GM12878 (cell line): Measurements from ENCODE around the gene SUSD6. TPM values are rescaled to one million over a fixed set of nuclear protein-coding genes. Genes with fewer than 3 reads are reported as not detected.

Experiments used
- ATAC-seq: fragments of 200-7000 bp; cut with Tn5 transposase; 3 replicates; pipeline ENCODE4 v1.9.1; 2020; ENCODE audit warnings: mild to moderate bottlenecking, moderate library complexity
- BruUV-seq: library from RNA; stranded (reverse); fragments of 400-500 nt; replicated peaks from 2 replicates; lab custom pipeline; 2021; lab: Mats Ljungman, UMichigan
- CTCF ChIA-PET: fragments of 300-600 bp; sonication (Branson Sonifier 250); formaldehyde crosslinking; extraction: SDS; loops from one replicate; lab custom pipeline; 2021; ENCODE audit warnings: inconsistent platforms; lab: Yijun Ruan, JAX
- POLR2A ChIA-PET: fragments of 350-600 bp; formaldehyde crosslinking; extraction: SDS; loops from one replicate; lab custom pipeline; 2021; ENCODE audit warnings: inconsistent platforms; lab: Charles Lee
- RAD21 ChIA-PET: fragments of 300-600 bp; sonication (Branson Sonifier 250); formaldehyde crosslinking; loops from one replicate; lab custom pipeline; 2023; ENCODE audit warnings: antibody characterized with exemption; ENCODE audit not compliant: unreplicated experiment; lab: Charles Lee
- SMC1A ChIA-PET: fragments of 300-600 bp; sonication (Branson Sonifier 250); formaldehyde crosslinking; loops from one replicate; lab custom pipeline; 2023; ENCODE audit not compliant: unreplicated experiment, uncharacterized antibody; lab: Charles Lee
- DNase-seq: peaks from one replicate; pipeline ENCODE4 v3.0.0-alpha.2; 2011; ENCODE audit warnings: low read depth, low spot score
- FAIRE-seq: peaks from 3 replicates; lab custom pipeline; 2011; peaks lifted over from hg19 to GRCh38; lab: Jason Lieb, UNC
- H2AFZ ChIP-seq: 2 replicates; pipeline ENCODE4 v1.6.0; 2011; ENCODE audit warnings: low read depth, low read length, control low read depth; ENCODE audit not compliant: control insufficient read depth
- H3K27ac ChIP-seq: 2 replicates; pipeline ENCODE4 v1.5.1; 2011; ENCODE audit warnings: control low read depth; ENCODE audit not compliant: control insufficient read depth, insufficient read depth
- H3K27me3 ChIP-seq, 2 experiments: replicated peaks in 1 of 2; 2 replicates each; pipeline versions ENCODE4 v1.6.0 to v1.6.1; 2011; ENCODE audit warnings: low read length in 1 of 2; ENCODE audit not compliant: control insufficient read depth in 2 of 2, insufficient read depth in 2 of 2
- H3K36me3 ChIP-seq, 2 experiments: 2 replicates each; pipeline ENCODE4 v1.5.1; 2011; ENCODE audit warnings: low read length in 1 of 2; ENCODE audit not compliant: control insufficient read depth in 2 of 2, insufficient read depth in 2 of 2
- H3K4me1 ChIP-seq: 2 replicates; pipeline ENCODE4 v1.6.1; 2011; ENCODE audit warnings: mild to moderate bottlenecking, low read length, moderate library complexity, mixed read lengths; ENCODE audit not compliant: control insufficient read depth, insufficient read depth
- H3K4me2 ChIP-seq: 2 replicates; pipeline ENCODE4 v1.6.0; 2011; ENCODE audit warnings: control low read depth; ENCODE audit not compliant: control insufficient read depth, insufficient read depth
- H3K4me3 ChIP-seq: fragments of 200-600 bp; sonication (generic); 2 replicates; pipeline ENCODE4 v1.5.1; 2016
- H3K79me2 ChIP-seq: 2 replicates; pipeline ENCODE4 v1.6.0; 2011; ENCODE audit warnings: low read length; ENCODE audit not compliant: control insufficient read depth, insufficient read depth
- H3K9ac ChIP-seq: 2 replicates; pipeline ENCODE4 v1.8.0; 2011; ENCODE audit warnings: low read length, control low read depth, mixed read lengths; ENCODE audit not compliant: control insufficient read depth, insufficient read depth
- H3K9me3 ChIP-seq: replicated peaks from 3 replicates; pipeline ENCODE4 v1.5.1; 2011; ENCODE audit warnings: mild to moderate bottlenecking, low read length; ENCODE audit not compliant: control insufficient read depth, insufficient read depth
- H4K20me1 ChIP-seq: 2 replicates; pipeline ENCODE4 v1.6.0; 2011; ENCODE audit not compliant: control insufficient read depth, insufficient read depth
- ESRRA ChIP-seq: IDR thresholded peaks from 2 replicates; pipeline ENCODE4 v1.6.1; 2012; ENCODE audit warnings: mild to moderate bottlenecking, low read length, improper control_type of control experiment
- HDAC2 ChIP-seq: fragments of 200-600 bp; sonication (generic); IDR thresholded peaks from 2 replicates; pipeline ENCODE4 v1.6.1; 2017
- IKZF1 ChIP-seq: fragments of 450-650 bp; conservative IDR thresholded peaks from 2 replicates; pipeline ENCODE4 v1.6.1; 2017; ENCODE audit warnings: antibody characterized with exemption, mild to moderate bottlenecking
- IKZF2 ChIP-seq, 2 experiments: fragments of 450-650 bp; IDR thresholded peaks; 2 replicates each; pipeline ENCODE4 v1.6.1; 2017; ENCODE audit warnings: mild to moderate bottlenecking in 2 of 2, moderate library complexity in 2 of 2
- IRF4 ChIP-seq: IDR thresholded peaks from 2 replicates; pipeline ENCODE4 v1.6.1; 2011; ENCODE audit warnings: low read depth, low read length
- KLF5 ChIP-seq: fragments of 450-650 bp; IDR thresholded peaks from 2 replicates; pipeline ENCODE4 v1.6.1; 2014; ENCODE audit warnings: mild to moderate bottlenecking; ENCODE audit not compliant: partially characterized antibody
- NR2C1 ChIP-seq: fragments of 450-650 bp; IDR thresholded peaks from 2 replicates; pipeline ENCODE4 v1.6.1; 2017; ENCODE audit warnings: antibody characterized with exemption, mild to moderate bottlenecking, moderate library complexity
- RELA ChIP-seq: fragments of 450-650 bp; IDR thresholded peaks from 2 replicates; pipeline ENCODE4 v1.8.0; 2014; ENCODE audit warnings: borderline replicate concordance; ENCODE audit not compliant: partially characterized antibody
- SPI1 ChIP-seq: IDR thresholded peaks from 2 replicates; pipeline ENCODE4 v1.6.1; 2011; ENCODE audit warnings: low read depth, mild to moderate bottlenecking, low read length, moderate library complexity, borderline replicate concordance; ENCODE audit not compliant: insufficient read depth
- TAF1 ChIP-seq: IDR thresholded peaks from 2 replicates; pipeline ENCODE4 v1.6.1; 2011; ENCODE audit warnings: mild to moderate bottlenecking, low read depth, low read length, borderline replicate concordance
- YY1 ChIP-seq: IDR thresholded peaks from 2 replicates; pipeline ENCODE4 v1.6.1; 2011; ENCODE audit warnings: low read depth, mild to moderate bottlenecking, low read length
- in situ Hi-C: fragments of 300-500 bp; cut with MboI; formaldehyde crosslinking; loops from 9 replicates; pipeline ENCODE4 v1.14.3; 2018; ENCODE audit warnings: mixed read lengths
- intact Hi-C: fragments of 100-400 bp; cut with micrococcal nuclease; formaldehyde crosslinking; loops from one replicate; pipeline ENCODE4 v1.14.2; 2022; ENCODE audit not compliant: unreplicated experiment
- polyA plus RNA-seq, 11 experiments: library from polyadenylated mRNA; depleted of rRNA in 4 of 11; unstranded in 6 of 11; stranded (reverse) in 5 of 11; fragments of >200 nt; fragmentation: Nextera tagmentation in 4 of 11; fragmentation: Illumina TruSeq in 1 of 11; extraction: Ambion mirVana in 4 of 11; extraction: Trizol in 1 of 11; gene quantifications; 1 replicate in 1 of 11; 2 replicates in 10 of 11; pipeline versions ENCODE4 v1.2.1 to v1.2.3, GENCODE V29; 2011 to 2016; ENCODE audit warnings: inconsistent platforms in 2 of 11, missing spikeins in 2 of 11, low read depth in 1 of 11
- total RNA-seq, 4 experiments: library from RNA; depleted of rRNA in 3 of 4; stranded (reverse); fragments of >200 nt in 3 of 4; fragmentation: Illumina TruSeq in 1 of 4; extraction: Trizol in 1 of 4; gene quantifications; 2 replicates each; pipeline versions ENCODE4 v1.2.1 to v1.2.3, GENCODE V29; 2013 to 2021
- TF ChIP-seq, protein P1 (sequence below): fragments of 450-650 bp; IDR thresholded peaks from 2 replicates; pipeline ENCODE4 v1.6.1; 2017; ENCODE audit warnings: mild to moderate bottlenecking, low read depth, inconsistent platforms; ENCODE audit not compliant: poor library complexity, severe bottlenecking
- TF ChIP-seq, protein P2 (sequence below): IDR thresholded peaks from 2 replicates; pipeline ENCODE4 v1.6.1; 2011; ENCODE audit warnings: low read depth, mild to moderate bottlenecking, low read length, moderate library complexity, borderline replicate concordance; ENCODE audit errors: extremely low read depth
- TF ChIP-seq, protein P3 (sequence below): fragments of 450-650 bp; IDR thresholded peaks from 2 replicates; pipeline ENCODE4 v1.6.1; 2016; ENCODE audit warnings: mild to moderate bottlenecking
- TF ChIP-seq, protein P4 (sequence below): IDR thresholded peaks from 2 replicates; pipeline ENCODE4 v1.6.1; 2011; ENCODE audit warnings: borderline replicate concordance, low read depth, mild to moderate bottlenecking, moderate library complexity, mixed read lengths, low read length; ENCODE audit not compliant: insufficient read depth; ENCODE audit errors: extremely low read length

Gene SUSD6
- total and polyA plus RNA-seq, 10 of the 15 experiments (the other 5 are each of a cell fraction or from before 2014, with no cell fraction given), result 6.6 to 39.8 (median 20.2) TPM

DNA sequence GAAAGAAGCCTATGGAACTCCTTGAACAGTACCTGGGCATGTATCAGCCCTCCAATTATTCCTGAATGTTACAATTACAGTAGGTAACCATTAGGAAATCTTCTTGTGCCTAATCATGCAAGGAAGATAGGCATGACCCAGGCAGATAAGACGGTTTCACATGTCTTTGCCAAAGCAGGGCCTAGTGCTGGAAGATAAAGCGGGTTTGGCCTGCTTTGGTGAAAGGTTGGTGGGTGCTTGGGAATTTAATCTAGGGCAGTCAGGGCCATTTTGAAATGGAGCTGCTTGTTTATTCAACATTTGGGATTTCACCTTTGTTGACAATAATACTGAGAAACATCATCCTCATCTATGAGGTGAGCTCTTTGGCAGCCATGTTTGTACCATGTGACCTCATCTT lies 143.1 kb downstream of the SUSD6 start (continued):
- TF ChIP-seq, protein P1, sequence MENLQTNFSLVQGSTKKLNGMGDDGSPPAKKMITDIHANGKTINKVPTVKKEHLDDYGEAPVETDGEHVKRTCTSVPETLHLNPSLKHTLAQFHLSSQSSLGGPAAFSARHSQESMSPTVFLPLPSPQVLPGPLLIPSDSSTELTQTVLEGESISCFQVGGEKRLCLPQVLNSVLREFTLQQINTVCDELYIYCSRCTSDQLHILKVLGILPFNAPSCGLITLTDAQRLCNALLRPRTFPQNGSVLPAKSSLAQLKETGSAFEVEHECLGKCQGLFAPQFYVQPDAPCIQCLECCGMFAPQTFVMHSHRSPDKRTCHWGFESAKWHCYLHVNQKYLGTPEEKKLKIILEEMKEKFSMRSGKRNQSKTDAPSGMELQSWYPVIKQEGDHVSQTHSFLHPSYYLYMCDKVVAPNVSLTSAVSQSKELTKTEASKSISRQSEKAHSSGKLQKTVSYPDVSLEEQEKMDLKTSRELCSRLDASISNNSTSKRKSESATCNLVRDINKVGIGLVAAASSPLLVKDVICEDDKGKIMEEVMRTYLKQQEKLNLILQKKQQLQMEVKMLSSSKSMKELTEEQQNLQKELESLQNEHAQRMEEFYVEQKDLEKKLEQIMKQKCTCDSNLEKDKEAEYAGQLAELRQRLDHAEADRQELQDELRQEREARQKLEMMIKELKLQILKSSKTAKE, result no peak
- TF ChIP-seq, protein P2, sequence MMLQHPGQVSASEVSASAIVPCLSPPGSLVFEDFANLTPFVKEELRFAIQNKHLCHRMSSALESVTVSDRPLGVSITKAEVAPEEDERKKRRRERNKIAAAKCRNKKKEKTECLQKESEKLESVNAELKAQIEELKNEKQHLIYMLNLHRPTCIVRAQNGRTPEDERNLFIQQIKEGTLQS, result no peak
- no peak for TF ChIP-seq IRF4
- TF ChIP-seq, protein P3, sequence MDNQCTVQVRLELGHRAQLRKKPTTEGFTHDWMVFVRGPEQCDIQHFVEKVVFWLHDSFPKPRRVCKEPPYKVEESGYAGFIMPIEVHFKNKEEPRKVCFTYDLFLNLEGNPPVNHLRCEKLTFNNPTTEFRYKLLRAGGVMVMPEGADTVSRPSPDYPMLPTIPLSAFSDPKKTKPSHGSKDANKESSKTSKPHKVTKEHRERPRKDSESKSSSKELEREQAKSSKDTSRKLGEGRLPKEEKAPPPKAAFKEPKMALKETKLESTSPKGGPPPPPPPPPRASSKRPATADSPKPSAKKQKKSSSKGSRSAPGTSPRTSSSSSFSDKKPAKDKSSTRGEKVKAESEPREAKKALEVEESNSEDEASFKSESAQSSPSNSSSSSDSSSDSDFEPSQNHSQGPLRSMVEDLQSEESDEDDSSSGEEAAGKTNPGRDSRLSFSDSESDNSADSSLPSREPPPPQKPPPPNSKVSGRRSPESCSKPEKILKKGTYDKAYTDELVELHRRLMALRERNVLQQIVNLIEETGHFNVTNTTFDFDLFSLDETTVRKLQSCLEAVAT, result no peak
- TF ChIP-seq, all 136 proteins: peak for 0

DNA sequence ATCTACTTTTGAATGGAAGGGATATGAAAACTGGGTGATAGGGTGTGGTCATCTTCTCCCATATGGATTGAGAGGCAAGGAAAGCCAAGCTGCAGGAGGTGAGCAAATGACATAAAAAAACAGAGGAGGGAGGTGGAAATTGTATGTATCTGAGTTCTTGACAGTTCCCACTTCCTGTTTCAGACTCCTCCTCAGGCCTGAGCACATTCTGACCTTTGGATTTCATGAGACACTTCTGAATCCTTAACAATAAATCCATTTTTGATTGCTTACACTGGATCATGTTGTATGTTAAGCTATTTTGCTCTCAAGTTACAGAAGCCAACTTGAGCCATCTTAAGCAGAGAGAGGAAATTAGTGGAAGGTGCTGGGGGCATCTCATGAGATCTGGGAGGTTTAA lies 143.9 kb downstream of the SUSD6 start:
- in situ Hi-C loops, result no loop called here
- ChIA-PET RAD21 (interaction anchor here (1.7 kb wide), 1 partner anchor 11 kb away, joined by 4 read pairs; the partner anchor contains the start of gene SRSF5), CTCF (no interaction called here), POLR2A (no interaction called here), SMC1A (no interaction called here)
- no peak for DNase-seq
- no peaks in the 10 kb centered on the region for H3K9me3 ChIP-seq
- H2AFZ ChIP-seq, result no peak overlapping the region
- intact Hi-C loops, result no loop called here
- ATAC-seq, result peak; percentile 48; the same call in 2 of the 3 replicates
- no peak overlapping the region for H3K9ac ChIP-seq
- H3K27me3 ChIP-seq, result no peaks in the 10 kb centered on the region; a peak in 1 of 4 replicates
- BruUV-seq, result no TSS peak
- H4K20me1 ChIP-seq, result no peaks in the 10 kb centered on the region
- FAIRE-seq, result no peak
- H3K27ac ChIP-seq, result no peak overlapping the region
- H3K4me2 ChIP-seq, result no peak overlapping the region
- H3K4me3 ChIP-seq, result no peak overlapping the region
- H3K4me1 ChIP-seq, result no peaks in the 10 kb centered on the region
- H3K79me2 ChIP-seq, result no peaks in the 10 kb centered on the region
- no peaks in the 10 kb centered on the region for H3K36me3 ChIP-seq
- TF ChIP-seq IKZF1, result peak; percentile 27; the same call in 1 of the 2 replicates
- TF ChIP-seq HDAC2, result no peak
- TF ChIP-seq, protein P4, sequence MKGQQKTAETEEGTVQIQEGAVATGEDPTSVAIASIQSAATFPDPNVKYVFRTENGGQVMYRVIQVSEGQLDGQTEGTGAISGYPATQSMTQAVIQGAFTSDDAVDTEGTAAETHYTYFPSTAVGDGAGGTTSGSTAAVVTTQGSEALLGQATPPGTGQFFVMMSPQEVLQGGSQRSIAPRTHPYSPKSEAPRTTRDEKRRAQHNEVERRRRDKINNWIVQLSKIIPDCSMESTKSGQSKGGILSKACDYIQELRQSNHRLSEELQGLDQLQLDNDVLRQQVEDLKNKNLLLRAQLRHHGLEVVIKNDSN, result no peak
- TF ChIP-seq, protein P1, result no peak
- no peak for TF ChIP-seq YY1
- TF ChIP-seq KLF5, result no peak
- no peak for TF ChIP-seq RELA
- no peak for TF ChIP-seq ESRRA
- no peak for TF ChIP-seq NR2C1
- TF ChIP-seq TAF1, result no peak
- TF ChIP-seq SPI1, result peak; percentile 86
- peak in 1 of 2 experiments; percentile 20; a peak in 1 of 4 replicates for TF ChIP-seq IKZF2 (IDR thresholded peaks at IDR 0.05)
